Fibroblast of gingiva (primary cell): ENCODE results near the gene IDH1.
"Not testable (repeated sequence)": the region's sequence is repeated elsewhere in the genome, so short reads cannot be mapped to it uniquely, and the experiment has no call there.

ENCODE experiments used
- DNase-seq: peaks from one replicate; pipeline ENCODE4 v3.0.0-alpha.2; 2011; ENCODE audit warnings: low read depth

The IDH1 gene

DNA sequence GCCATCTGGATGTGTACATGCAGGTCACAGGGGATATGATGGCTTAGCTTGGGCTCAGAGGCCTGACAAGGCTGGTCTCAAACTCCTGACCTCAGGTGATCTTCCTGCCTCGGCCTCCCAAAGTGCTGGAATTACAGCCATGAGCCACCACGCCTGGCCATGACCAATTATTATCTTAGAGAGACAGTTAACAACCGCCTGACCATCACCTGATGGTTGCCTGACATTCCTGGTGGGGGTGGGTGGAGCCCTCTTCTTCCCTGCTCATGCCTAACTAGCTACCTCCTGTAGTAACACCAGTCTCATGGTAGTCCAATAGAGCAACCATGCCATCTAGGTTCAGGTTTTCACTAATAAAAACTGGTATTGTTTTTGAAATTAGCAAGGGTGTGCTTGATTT is 33.0 kb downstream of the IDH1 start:
- not testable (repeated sequence) for DNase-seq

- DNase-seq = no peak
These were observed 44.0 kb downstream of the IDH1 start for GRCh38 chr2:208210688-208211451.

DNA sequence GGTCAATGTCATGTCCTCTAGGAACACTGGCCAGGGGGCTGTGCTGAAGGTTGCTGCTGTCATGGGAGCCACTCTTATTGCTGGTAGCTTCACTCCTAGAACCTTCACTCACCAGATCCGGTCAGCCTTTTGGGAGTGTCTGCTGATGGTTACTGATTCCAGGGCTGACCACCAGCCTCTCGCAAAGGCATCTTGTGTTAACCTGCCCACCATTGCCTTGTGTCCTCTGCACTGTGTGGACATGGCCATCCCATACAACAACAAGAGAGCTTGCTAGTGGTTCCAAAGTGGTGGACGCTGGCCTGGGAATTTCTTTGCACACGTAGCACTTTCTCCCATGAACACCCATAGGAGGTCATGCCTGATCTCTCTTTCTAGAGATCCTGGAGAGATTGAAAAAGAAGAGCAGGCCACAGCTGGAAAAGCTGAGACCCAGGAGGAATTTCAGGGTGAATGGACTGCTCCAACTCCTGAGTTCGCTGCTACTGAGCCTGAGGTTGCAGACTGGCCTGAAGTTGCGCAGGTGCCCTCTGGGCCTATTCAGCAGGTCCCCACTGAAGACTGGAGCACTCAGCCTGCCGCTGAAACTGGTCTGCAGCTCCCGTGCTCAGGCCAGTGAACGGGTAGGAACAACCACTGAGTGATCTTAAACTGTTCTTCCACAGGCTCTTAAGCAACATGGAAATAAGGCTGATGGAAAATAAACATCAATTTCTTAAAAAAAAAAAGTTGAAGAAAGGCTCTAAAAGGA is 46.4 kb downstream of the IDH1 start:
- DNase-seq = no peak

- DNase-seq = no peak
These were observed 47.1 kb downstream of the IDH1 start for GRCh38 chr2:208207769-208208168.

- no peak for DNase-seq
These were observed 50.7 kb downstream of the IDH1 start for GRCh38 chr2:208204166-208204565.

DNA sequence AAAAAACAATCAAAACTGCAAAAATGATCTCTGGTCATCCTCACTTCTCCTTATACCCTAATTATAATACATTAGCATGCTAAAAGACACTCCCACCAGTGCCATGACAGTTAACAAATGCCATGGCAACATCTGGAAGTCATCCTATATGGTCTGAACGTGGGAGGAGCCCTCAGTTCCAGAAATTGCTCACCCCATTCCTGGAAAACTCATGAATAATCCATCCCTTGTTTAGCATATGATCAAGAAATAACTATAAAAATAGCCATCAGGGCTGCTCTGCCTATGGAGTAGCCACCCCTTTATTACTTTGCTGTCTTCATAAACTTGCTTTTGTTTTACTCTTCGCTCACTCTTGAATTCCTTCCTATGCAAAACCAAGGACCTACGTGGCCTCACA is 59.3 kb downstream of the IDH1 start:
- no peak for DNase-seq

GRCh38 chr2:208192611-208193236 is 62.1 kb downstream of the IDH1 start:
- no peak for DNase-seq

GRCh38 chr2:208189810-208190503 is 64.9 kb downstream of the IDH1 start, which contains the start of gene C2orf80:
C2orf80 (minus strand) TSS chr2:208190030; CDS start chr2:208186986, 3,044 bp downstream.
- no peak for DNase-seq

DNA sequence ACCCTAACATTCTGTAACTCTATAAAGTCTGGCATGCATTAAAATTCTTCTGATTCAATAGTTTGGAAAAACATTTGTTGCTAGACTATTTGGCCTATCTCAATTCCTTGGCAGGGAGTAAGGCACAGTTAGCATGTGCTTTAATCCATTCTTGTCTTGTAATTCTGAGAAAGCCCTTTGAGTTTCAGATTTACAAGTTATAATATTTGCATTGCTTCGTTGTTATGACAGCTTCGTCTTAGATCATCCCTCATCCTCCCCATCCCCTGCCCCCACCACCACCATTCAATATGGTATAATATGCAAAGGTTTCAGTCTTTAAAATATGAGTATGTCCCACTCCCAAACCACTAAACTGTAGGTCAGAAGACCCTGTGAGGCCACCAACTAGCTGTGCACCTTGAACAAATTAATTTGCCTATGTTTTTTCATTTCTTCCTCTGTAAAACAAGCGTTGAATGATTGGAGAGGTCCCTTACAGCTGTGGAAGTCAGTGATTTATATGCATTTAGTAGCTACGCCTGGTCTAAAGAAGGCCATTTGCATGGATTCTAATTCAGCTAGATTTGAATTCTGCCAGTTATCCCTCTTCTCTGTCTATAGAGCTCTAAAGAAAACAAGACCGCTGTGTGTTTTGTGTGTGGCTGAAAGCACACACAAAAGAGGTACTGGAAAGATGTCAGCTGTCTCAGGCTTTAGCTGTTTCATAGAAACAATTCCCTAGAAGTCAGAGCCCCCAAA is 65.6 kb downstream of the IDH1 start:
- DNase-seq = no peak

DNA sequence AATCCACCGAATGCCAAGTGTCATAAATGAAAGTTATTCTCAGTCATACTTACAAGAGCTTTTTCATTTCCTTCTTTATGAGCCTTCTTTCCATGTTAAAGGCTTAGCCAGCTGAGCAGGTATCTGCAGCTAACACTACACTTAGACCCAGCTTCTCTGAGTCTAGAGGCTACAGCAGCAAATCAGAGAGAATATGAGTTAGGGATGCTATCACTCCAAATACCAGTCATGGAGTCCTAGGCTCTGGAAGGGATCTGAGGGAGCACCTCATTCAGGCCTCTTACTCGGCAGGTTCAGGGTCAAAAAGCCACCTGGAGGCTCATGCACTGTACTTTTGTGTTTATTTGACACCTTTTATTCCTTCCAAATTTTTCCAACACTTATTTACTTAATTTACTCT is 68.0 kb downstream of the IDH1 start:
- DNase-seq = no peak

DNA sequence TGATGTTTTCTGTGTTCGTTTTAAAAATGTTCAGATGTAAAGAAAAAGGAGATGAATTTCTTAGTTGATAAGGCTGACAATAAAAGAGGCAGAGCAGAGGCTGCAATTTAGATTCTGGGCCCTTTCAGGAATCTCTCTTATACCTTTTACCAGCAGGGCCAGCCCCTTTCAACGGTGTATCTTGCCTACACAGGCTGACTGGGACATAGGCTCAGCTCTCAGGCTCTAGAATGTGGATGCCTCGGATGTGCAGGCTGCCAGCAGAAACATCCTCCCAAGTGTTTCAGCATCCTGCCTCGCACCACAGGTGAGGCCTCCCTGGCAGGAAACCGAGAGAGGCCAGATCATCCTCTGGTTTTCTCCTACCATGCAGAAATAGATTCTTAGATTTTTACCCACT is 68.4 kb downstream of the IDH1 start:
- no peak for DNase-seq
